ENCODE measurements around the gene TARBP1.

DNA sequence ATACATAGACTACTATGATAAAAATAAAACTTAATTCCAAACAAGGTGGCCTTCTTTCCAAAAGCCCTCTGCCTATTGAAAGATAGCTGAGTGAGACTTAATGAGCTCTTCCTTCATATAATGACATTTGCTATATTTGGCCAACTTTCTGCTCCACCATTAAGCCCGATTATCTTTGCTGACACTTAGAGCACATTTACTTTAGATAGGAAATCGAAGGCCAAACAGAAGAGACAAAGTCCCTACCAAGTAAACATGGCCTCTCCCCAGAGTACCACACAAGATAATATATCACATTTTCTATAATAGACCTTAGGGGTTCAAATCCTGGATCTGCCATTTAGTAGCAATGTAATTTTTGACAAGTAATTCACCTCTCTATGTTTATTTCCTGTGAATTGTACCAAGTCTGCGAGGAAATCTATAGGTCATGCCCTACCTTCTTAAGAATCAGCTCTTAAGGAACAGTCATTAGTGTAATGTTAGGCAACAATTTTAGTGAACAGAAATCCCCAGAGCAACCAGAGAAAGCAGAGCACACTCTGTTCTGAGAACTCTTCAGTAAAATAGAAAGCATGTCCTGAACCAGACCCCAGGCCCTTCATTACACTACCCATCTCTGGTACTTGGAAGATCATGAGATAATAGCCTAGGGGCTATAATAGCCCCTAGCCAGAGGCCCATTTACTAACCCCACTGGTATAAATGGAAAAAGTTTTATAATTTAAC, 123.0 kb downstream of the TARBP1 start:
- TF ChIP-seq CTCF (conservative IDR thresholded peaks at IDR 0.05) (no peak), EZH2 (IDR thresholded peaks at IDR 0.05; ENCODE audit: low read depth) (no peak)

Measured in PC-9 (cell line).